Stimulated activated naive CD8-positive, alpha-beta T cell treated with anti-CD3 and anti-CD28 coated beads, Interleukin-15, Interleukin-2, amounts not matched to agents 100 ng/mL and 50 ng/mL, for 24 hours (primary cell): ENCODE results near the gene MAN2A2.

Experiments used
- H3K27ac Mint-ChIP-seq: one replicate; pipeline ENCODE4 v1.8.0; 2021; ENCODE audit warnings: mild to moderate bottlenecking, mixed read lengths
- H3K27me3 Mint-ChIP-seq: one replicate; pipeline ENCODE4 v1.8.0; 2021; ENCODE audit warnings: mixed read lengths
- H3K36me3 Mint-ChIP-seq: one replicate; pipeline ENCODE4 v1.8.0; 2021; ENCODE audit warnings: low read depth, mixed read lengths
- H3K4me1 Mint-ChIP-seq: one replicate; pipeline ENCODE4 v1.8.0; 2021; ENCODE audit warnings: low read depth, mixed read lengths
- H3K4me3 Mint-ChIP-seq: one replicate; pipeline ENCODE4 v1.8.0; 2021; ENCODE audit warnings: mild to moderate bottlenecking, mixed read lengths
- H3K9me3 Mint-ChIP-seq: one replicate; pipeline ENCODE4 v1.8.0; 2021; ENCODE audit warnings: mixed read lengths

The MAN2A2 gene

DNA sequence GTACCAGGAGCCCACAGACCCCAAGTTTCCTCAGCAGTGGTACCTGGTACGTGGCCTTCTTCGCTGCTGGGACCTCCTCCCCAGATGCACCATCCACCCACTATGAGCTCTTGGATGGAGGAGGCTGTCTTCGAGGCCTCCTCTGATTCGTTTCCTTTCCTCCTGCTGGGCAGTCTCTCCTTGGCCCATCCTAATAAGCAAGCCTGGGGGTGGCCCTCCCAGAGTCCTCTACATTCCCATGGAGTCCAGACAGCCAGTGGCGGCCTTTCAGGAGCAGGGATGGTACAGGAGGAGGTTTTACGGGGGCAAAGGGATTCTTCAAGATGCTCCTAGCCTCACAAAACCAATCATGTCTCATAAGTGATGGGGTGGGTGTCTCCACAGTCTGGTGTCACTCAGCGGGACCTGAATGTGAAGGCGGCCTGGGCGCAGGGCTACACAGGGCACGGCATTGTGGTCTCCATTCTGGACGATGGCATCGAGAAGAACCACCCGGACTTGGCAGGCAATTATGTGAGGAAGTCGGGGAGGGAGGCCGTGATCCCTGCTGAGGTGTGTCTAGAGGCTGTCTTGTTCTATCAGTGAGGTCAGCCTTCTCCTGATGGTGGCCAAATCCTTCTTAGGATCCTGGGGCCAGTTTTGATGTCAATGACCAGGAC is 26.5 kb upstream of the MAN2A2 start:
- Mint-ChIP-seq H3K9me3 (no peaks in the 10 kb centered on the region), H3K27ac (no peak overlapping the region), H3K4me3 (no peak overlapping the region), H3K4me1 (peaks cover 26% of the 10 kb centered on the region), H3K27me3 (no peaks in the 10 kb centered on the region), H3K36me3 (peaks cover 61% of the 10 kb centered on the region)

- no peaks in the 10 kb centered on the region for H3K27me3 Mint-ChIP-seq
- H3K9me3 Mint-ChIP-seq = no peaks in the 10 kb centered on the region
- H3K36me3 Mint-ChIP-seq = peaks cover 60% of the 10 kb centered on the region
- peaks cover 25% of the 10 kb centered on the region for H3K4me1 Mint-ChIP-seq
- H3K27ac Mint-ChIP-seq = peak overlapping the region; percentile 26
- H3K4me3 Mint-ChIP-seq = no peak overlapping the region
Observed at GRCh38 chr15:90877315-90877714, 25.8 kb upstream of the MAN2A2 start.

- H3K4me1 Mint-ChIP-seq = peaks cover 18% of the 10 kb centered on the region
- H3K4me3 Mint-ChIP-seq = no peak overlapping the region
- no peaks in the 10 kb centered on the region for H3K27me3 Mint-ChIP-seq
- peaks cover 53% of the 10 kb centered on the region for H3K36me3 Mint-ChIP-seq
- no peak overlapping the region for H3K27ac Mint-ChIP-seq
- H3K9me3 Mint-ChIP-seq = no peaks in the 10 kb centered on the region
Observed at GRCh38 chr15:90877996-90878395, 25.1 kb upstream of the MAN2A2 start.

GRCh38 chr15:90878660-90879059 is 24.4 kb upstream of the MAN2A2 start:
- no peaks in the 10 kb centered on the region for H3K27me3 Mint-ChIP-seq
- H3K9me3 Mint-ChIP-seq = no peaks in the 10 kb centered on the region
- H3K36me3 Mint-ChIP-seq = peaks cover 49% of the 10 kb centered on the region
- peaks cover 12% of the 10 kb centered on the region for H3K4me1 Mint-ChIP-seq
- no peak overlapping the region for H3K4me3 Mint-ChIP-seq
- no peak overlapping the region for H3K27ac Mint-ChIP-seq

DNA sequence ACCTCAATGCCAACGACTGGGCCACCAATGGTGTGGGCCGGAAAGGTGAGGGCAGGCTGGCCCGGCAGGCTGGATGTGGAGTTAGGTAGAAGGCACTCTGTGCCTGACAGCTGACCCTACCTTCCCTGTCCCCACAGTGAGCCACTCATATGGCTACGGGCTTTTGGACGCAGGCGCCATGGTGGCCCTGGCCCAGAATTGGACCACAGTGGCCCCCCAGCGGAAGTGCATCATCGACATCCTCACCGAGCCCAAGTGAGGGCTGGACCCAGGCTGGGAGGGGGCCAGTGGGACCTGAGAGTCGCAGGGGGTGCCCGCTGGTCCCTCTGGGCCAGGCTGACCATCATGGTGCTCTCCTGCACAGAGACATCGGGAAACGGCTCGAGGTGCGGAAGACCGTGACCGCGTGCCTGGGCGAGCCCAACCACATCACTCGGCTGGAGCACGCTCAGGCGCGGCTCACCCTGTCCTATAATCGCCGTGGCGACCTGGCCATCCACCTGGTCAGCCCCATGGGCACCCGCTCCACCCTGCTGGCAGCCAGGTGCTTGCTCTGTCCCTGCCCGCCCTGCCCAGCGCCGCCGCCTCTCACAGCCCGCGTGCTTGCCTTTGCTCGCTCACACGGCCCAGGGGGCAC is 23.3 kb upstream of the MAN2A2 start:
- H3K36me3 Mint-ChIP-seq = peaks cover 46% of the 10 kb centered on the region
- no peaks in the 10 kb centered on the region for H3K27me3 Mint-ChIP-seq
- H3K4me3 Mint-ChIP-seq = no peak overlapping the region
- H3K4me1 Mint-ChIP-seq = peaks cover 2% of the 10 kb centered on the region
- H3K27ac Mint-ChIP-seq = no peak overlapping the region
- H3K9me3 Mint-ChIP-seq = no peaks in the 10 kb centered on the region

- peaks cover 41% of the 10 kb centered on the region for H3K36me3 Mint-ChIP-seq
- peaks cover 7% of the 10 kb centered on the region for H3K4me1 Mint-ChIP-seq
- H3K27me3 Mint-ChIP-seq = no peaks in the 10 kb centered on the region
Observed at GRCh38 chr15:90880381-90881145, 22.5 kb upstream of the MAN2A2 start.

GRCh38 chr15:90881181-90881977 is 21.7 kb upstream of the MAN2A2 start:
- Mint-ChIP-seq H3K36me3 (peaks cover 33% of the 10 kb centered on the region), H3K27me3 (no peaks in the 10 kb centered on the region), H3K4me1 (peaks cover 15% of the 10 kb centered on the region), H3K27ac (no peak overlapping the region), H3K4me3 (no peak overlapping the region), H3K9me3 (no peaks in the 10 kb centered on the region)

More at GRCh38 chr15:90880381-90881145, 22.5 kb upstream of the MAN2A2 start:
- Mint-ChIP-seq H3K27ac (no peak overlapping the region), H3K9me3 (no peaks in the 10 kb centered on the region), H3K4me3 (no peak overlapping the region)

- Mint-ChIP-seq H3K4me1 (peaks cover 15% of the 10 kb centered on the region), H3K4me3 (no peak overlapping the region), H3K27ac (no peak overlapping the region), H3K27me3 (no peaks in the 10 kb centered on the region), H3K9me3 (no peaks in the 10 kb centered on the region), H3K36me3 (peaks cover 26% of the 10 kb centered on the region)
Observed at GRCh38 chr15:90881978-90882721, 21.0 kb upstream of the MAN2A2 start.

GRCh38 chr15:90882781-90883525 is 20.1 kb upstream of the MAN2A2 start:
- peaks cover 15% of the 10 kb centered on the region for H3K4me1 Mint-ChIP-seq
- H3K27me3 Mint-ChIP-seq = no peaks in the 10 kb centered on the region
- H3K27ac Mint-ChIP-seq = peak overlapping the region; percentile 40
- no peaks in the 10 kb centered on the region for H3K9me3 Mint-ChIP-seq
- H3K36me3 Mint-ChIP-seq = peaks cover 18% of the 10 kb centered on the region
- no peak overlapping the region for H3K4me3 Mint-ChIP-seq

GRCh38 chr15:90883526-90883975 is 19.6 kb upstream of the MAN2A2 start:
- Mint-ChIP-seq H3K27me3 (no peaks in the 10 kb centered on the region), H3K4me1 (peaks cover 15% of the 10 kb centered on the region), H3K9me3 (no peaks in the 10 kb centered on the region), H3K27ac (peak overlapping the region; percentile 40), H3K4me3 (peak overlapping the region; percentile 10), H3K36me3 (peaks cover 12% of the 10 kb centered on the region)

DNA sequence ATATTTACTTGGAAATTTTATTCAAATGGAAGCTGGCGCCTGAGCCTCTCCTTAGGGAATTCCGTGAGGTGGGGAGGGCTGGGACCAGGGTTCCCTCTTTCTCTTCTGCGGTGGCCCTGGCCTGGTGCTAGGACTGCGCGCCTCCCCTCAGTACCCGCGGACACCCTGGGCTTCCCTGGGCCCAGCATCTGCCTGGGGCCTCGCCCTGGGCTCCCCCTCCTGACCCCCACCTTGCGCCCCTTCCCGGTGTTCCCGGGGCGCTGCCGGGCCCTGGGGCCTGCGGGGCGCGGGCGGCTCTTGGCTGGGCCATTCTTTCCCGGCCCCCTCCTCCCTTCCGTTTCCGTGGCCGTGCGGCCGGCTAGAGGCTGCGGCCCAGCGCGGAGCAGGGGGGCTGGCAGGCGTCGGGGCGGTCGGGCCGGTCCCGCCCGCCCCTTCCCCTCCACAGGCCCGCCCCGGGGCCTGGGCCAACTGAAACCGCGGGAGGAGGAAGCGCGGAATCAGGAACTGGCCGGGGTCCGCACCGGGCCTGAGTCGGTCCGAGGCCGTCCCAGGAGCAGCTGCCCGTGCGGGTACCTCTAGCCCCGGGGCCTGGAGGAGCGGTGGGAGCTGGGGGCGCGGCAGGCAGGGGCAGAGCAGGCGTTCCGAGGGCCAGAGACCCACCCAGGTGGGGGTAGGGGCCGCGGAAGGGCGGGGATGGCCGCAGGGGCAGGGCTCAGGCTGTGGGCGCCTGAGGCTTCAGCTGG is 19.0 kb upstream of the MAN2A2 start, which contains the start of gene FES:
TSS of gene FES (plus strand) at position 529 of the 743 bp plus-strand sequence. CDS start 542 bp downstream, outside the sequence.
- Mint-ChIP-seq H3K27ac (peak within 1 kb of the TSS; percentile 40), H3K27me3 (no peaks in the 10 kb centered on the region), H3K9me3 (no peaks in the 10 kb centered on the region), H3K4me1 (peaks cover 15% of the 10 kb centered on the region), H3K36me3 (peaks cover 6% of the 10 kb centered on the region), H3K4me3 (peak within 1 kb of the TSS; percentile 49)

GRCh38 chr15:90884719-90885431 is 18.2 kb upstream of the MAN2A2 start:
- H3K36me3 Mint-ChIP-seq = no peaks in the 10 kb centered on the region
- H3K27ac Mint-ChIP-seq = peak overlapping the region; percentile 14
- no peaks in the 10 kb centered on the region for H3K9me3 Mint-ChIP-seq
- H3K27me3 Mint-ChIP-seq = no peaks in the 10 kb centered on the region
- H3K4me3 Mint-ChIP-seq = peak overlapping the region; percentile 49
- peaks cover 15% of the 10 kb centered on the region for H3K4me1 Mint-ChIP-seq
